ENCODE data around the gene ALLC. TPM values are rescaled to one million over a fixed set of nuclear protein-coding genes. Genes with fewer than 3 reads are reported as not detected.

Gene ALLC
- total and polyA plus RNA-seq, 7 experiments from 2014 or later, result not detected

DNA sequence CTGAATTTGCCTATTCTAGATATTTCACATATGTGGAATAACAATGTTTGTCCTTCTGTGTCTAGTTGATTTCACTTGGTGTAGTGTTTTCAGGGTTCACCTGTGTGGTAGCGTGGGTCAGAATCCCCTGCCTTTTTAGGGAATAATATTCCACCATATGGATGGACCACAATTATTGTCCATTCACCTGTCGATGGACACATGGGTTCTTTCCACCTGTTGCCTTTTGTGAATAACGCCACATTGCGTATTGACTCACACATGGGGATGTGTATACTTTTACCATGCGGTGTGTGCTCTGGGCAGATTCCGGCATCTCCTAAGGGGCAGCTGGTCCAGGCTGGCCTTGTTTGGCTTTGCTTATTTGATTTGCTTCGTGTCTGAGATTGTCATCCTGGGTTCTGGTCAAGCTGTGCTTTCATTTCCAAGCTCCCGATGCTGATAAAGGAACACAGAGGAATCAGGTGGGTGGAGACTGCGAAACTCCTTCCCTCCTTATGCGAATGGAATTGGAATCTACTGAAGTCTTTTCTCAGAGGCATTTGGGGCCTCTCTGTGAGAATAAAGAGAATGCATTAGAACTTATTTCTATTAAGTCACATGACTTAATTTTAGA, 18.9 kb upstream of the ALLC start:
- Histone ChIP-seq H3K36me3 (ENCODE audit: control insufficient read depth in 2 of 3, insufficient read depth in 3 of 3, low read length in 3 of 3) (no peaks in the 10 kb centered on the region), H3K27me3 (ENCODE audit: control insufficient read depth in 2 of 2, insufficient read depth in 2 of 2, low read length in 2 of 2) (no peaks in the 10 kb centered on the region), H3K4me1 (ENCODE audit: control insufficient read depth in 2 of 2, insufficient read depth in 2 of 2, low read length in 2 of 2) (no peaks in the 10 kb centered on the region), H3K27ac (ENCODE audit: low read depth, low read length) (no peak overlapping the region), H3K9me3 (ENCODE audit: control insufficient read depth in 2 of 3, low read length in 3 of 3) (no peaks in the 10 kb centered on the region), H3K4me3 (ENCODE audit: low read length) (no peak overlapping the region)
- Mint-ChIP-seq H3K27ac (no peak overlapping the region), H3K27me3 (peaks cover 0 to 10% (median 0%) of the 10 kb centered on the region in 5 donors), H3K4me1 (no peaks in the 10 kb centered on the region), H3K36me3 (no peaks in the 10 kb centered on the region), H3K9me3 (no peaks in the 10 kb centered on the region), H3K4me3 (no peak overlapping the region)
- intact Hi-C loops (cut with micrococcal nuclease), result no loop called here
- ATAC-seq (no peak), DNase-seq (peak in 1 of 9 donors; percentile 10)
- ChIA-PET POLR2A (no interaction called here), CTCF (no interaction called here)

DNA sequence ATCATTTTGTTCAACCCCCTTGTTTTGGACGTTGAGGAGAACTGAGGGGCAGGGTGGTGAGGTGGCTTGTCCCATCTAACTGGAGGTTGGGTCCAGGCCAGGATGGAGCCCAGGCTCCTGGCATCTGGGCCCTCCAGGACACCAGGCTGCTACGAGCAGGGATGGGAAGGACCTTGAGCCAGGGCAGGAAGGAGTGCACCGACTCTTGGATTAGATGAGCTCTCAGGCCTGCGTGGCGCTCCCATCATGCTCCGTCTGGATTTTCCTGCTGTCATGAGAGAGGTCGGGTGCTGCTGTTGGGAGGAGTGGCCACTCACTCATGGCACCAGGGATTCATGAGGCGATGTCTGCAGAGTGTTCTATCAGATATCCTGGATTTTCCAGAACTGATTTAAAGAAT, 18.3 kb upstream of the ALLC start:
- ATAC-seq (no peak), DNase-seq (no peak)
- no peaks in the 10 kb centered on the region for H3K36me3 Mint-ChIP-seq
- H3K27ac ChIP-seq (ENCODE audit: low read depth, low read length), result no peak overlapping the region
- no peaks in the 10 kb centered on the region for H3K9me3 ChIP-seq (ENCODE audit: control insufficient read depth in 2 of 3, low read length in 3 of 3)
- no peaks in the 10 kb centered on the region for H3K4me1 ChIP-seq (ENCODE audit: control insufficient read depth in 2 of 2, insufficient read depth in 2 of 2, low read length in 2 of 2)
- intact Hi-C loops (cut with micrococcal nuclease), result no loop called here
- no peaks in the 10 kb centered on the region for H3K9me3 Mint-ChIP-seq
- ChIA-PET CTCF (no interaction called here), POLR2A (no interaction called here)
- peaks cover 0 to 10% (median 0%) of the 10 kb centered on the region in 5 donors for H3K27me3 Mint-ChIP-seq
- no peaks in the 10 kb centered on the region for H3K36me3 ChIP-seq (ENCODE audit: control insufficient read depth in 2 of 3, insufficient read depth in 3 of 3, low read length in 3 of 3)
- no peaks in the 10 kb centered on the region for H3K4me1 Mint-ChIP-seq
- H3K4me3 Mint-ChIP-seq, result no peak overlapping the region
- no peak overlapping the region for H3K4me3 ChIP-seq (ENCODE audit: low read length)
- H3K27me3 ChIP-seq (ENCODE audit: control insufficient read depth in 2 of 2, insufficient read depth in 2 of 2, low read length in 2 of 2), result no peaks in the 10 kb centered on the region
- H3K27ac Mint-ChIP-seq, result no peak overlapping the region

DNA sequence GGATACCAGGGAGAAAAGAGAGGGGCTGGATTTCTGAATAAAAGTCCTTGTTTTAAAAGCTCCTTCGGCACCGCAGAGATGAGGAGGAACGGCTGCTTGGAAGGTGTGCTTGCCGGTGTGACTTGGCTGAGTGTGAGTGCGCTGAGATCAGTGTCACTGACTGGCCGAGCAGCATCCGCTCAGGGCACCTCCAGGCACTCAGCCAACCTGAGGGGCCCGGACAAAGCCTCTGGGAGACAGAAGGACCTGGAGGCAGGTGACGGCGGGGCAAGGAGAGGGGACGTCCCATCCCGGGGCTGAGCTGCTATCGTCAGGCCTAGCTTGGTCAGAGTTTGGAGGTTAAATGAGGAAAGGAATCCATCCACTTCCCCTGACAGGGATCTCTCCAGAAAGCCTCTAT, 16.8 kb upstream of the ALLC start:
- no peak overlapping the region for H3K27ac Mint-ChIP-seq
- H3K4me1 Mint-ChIP-seq, result no peaks in the 10 kb centered on the region
- POLR2A ChIA-PET, result no interaction called here

DNA sequence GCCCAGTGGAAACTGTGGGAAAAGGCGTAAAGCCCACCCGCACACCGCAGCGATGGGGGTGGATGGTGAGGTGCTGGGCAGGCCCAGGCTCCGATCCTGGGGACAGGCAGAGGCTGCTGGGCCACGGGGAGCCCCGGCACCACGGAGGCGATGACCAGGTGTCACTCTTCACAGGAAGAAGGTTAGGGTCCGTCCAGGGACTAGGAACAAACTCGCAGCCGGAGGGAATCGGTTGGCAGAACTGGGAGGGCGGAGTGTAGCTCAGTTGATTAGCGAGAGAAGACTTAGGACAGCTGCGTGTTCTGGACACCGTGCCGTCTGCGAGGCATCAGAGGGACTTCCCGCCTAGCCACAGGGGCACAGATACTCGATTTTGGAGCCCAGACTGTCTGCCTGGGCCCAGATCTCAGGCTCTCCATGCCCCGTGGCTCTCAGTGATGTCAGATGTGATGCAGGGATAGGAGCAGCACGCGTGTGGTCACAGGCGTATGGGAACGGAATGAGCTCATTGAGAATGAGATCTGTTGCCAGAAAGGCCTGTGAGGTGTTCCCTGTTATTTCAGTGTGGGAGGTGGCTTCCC, 16.1 kb upstream of the ALLC start:
- no peak overlapping the region for H3K27ac ChIP-seq (ENCODE audit: low read depth, low read length)
- Mint-ChIP-seq H3K27ac (no peak overlapping the region), H3K4me3 (no peak overlapping the region), H3K36me3 (no peaks in the 10 kb centered on the region), H3K4me1 (no peaks in the 10 kb centered on the region), H3K9me3 (no peaks in the 10 kb centered on the region), H3K27me3 (no peaks in the 10 kb centered on the region)
- intact Hi-C loops (cut with micrococcal nuclease), result no loop called here
- no peak for ATAC-seq
- no peak for DNase-seq
- no peak overlapping the region for H3K4me3 ChIP-seq (ENCODE audit: low read length)
- ChIA-PET POLR2A (no interaction called here), CTCF (interaction anchor here (0.8 to 1.1 kb wide), 2 partner anchors 9 to 10 kb away, joined by 3 read pairs; no protein-coding TSS in a partner anchor)
- H3K4me1 ChIP-seq (ENCODE audit: control insufficient read depth in 2 of 2, insufficient read depth in 2 of 2, low read length in 2 of 2), result no peaks in the 10 kb centered on the region
- no peaks in the 10 kb centered on the region for H3K9me3 ChIP-seq (ENCODE audit: control insufficient read depth in 2 of 3, low read length in 3 of 3)
- H3K27me3 ChIP-seq (ENCODE audit: control insufficient read depth in 2 of 2, insufficient read depth in 2 of 2, low read length in 2 of 2), result no peaks in the 10 kb centered on the region
- H3K36me3 ChIP-seq (ENCODE audit: control insufficient read depth in 2 of 3, insufficient read depth in 3 of 3, low read length in 3 of 3), result no peaks in the 10 kb centered on the region

More for the DNA sequence above, 16.8 kb upstream of the ALLC start:
- no peak overlapping the region for H3K4me3 ChIP-seq (ENCODE audit: low read length)
- Mint-ChIP-seq H3K9me3 (no peaks in the 10 kb centered on the region), H3K27me3 (peaks cover 0 to 3% (median 0%) of the 10 kb centered on the region in 5 donors), H3K36me3 (no peaks in the 10 kb centered on the region), H3K4me3 (no peak overlapping the region)
- intact Hi-C loops (cut with micrococcal nuclease), result no loop called here
- no peaks in the 10 kb centered on the region for H3K36me3 ChIP-seq (ENCODE audit: control insufficient read depth in 2 of 3, insufficient read depth in 3 of 3, low read length in 3 of 3)
- CTCF ChIA-PET, result interaction anchor here (1.1 kb wide), 1 partner anchor 10 kb away, joined by 3 read pairs; no protein-coding TSS in a partner anchor
- H3K9me3 ChIP-seq (ENCODE audit: control insufficient read depth in 2 of 3, low read length in 3 of 3), result no peaks in the 10 kb centered on the region
- no peaks in the 10 kb centered on the region for H3K4me1 ChIP-seq (ENCODE audit: control insufficient read depth in 2 of 2, insufficient read depth in 2 of 2, low read length in 2 of 2)
- DNase-seq (no peak), ATAC-seq (no peak)
- H3K27ac ChIP-seq (ENCODE audit: low read depth, low read length), result no peak overlapping the region
- no peaks in the 10 kb centered on the region for H3K27me3 ChIP-seq (ENCODE audit: control insufficient read depth in 2 of 2, insufficient read depth in 2 of 2, low read length in 2 of 2)

DNA sequence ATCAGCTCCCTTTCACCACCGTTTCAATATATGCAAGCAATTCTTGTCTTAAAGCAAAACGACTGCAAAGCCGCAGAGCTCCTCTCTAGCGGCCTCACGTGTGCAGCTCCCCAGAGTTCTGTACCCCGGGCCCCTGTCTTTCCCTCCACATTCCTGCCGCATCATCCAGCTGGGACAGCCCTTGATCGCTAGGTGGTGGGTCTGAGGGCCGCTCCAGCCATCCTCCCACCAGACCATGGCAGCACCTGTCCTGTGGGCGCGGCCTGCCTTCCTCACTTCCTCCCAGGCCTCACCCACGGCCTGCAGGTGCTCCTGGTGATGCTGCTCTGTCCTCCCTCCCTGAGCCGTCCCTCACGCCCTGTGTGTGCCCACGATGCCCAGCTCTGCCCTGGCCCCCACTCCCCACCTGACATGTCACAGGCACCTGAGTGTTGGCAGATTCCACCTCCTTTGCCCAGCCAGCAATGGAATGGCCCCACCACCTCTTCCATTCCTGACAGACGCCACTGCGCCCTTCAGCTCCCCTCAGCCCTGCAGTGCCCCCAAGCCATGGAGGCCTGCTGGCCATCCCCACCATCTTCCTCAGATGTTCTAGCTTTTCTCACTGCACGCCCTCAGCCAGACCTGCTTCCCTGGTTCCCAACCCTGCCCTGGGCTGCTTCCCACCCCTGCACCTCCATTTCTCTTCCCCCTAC, 15.3 kb upstream of the ALLC start:
- H3K4me1 ChIP-seq (ENCODE audit: control insufficient read depth in 2 of 2, insufficient read depth in 2 of 2, low read length in 2 of 2), result no peaks in the 10 kb centered on the region
- H3K4me3 ChIP-seq (ENCODE audit: low read length), result no peak overlapping the region
- intact Hi-C loops (cut with micrococcal nuclease), result no loop called here
- no peak for ATAC-seq
- Mint-ChIP-seq H3K27me3 (no peaks in the 10 kb centered on the region), H3K9me3 (no peaks in the 10 kb centered on the region), H3K27ac (peak overlapping the region in 1 of 9 donors; percentile 33), H3K36me3 (no peaks in the 10 kb centered on the region), H3K4me3 (no peak overlapping the region), H3K4me1 (no peaks in the 10 kb centered on the region)
- ChIA-PET POLR2A (no interaction called here), CTCF (interaction anchor here (0.8 kb wide), 1 partner anchor 9 kb away, joined by 3 read pairs; no protein-coding TSS in a partner anchor)
- no peak for DNase-seq
- H3K9me3 ChIP-seq (ENCODE audit: control insufficient read depth in 2 of 3, low read length in 3 of 3), result no peaks in the 10 kb centered on the region
- H3K27ac ChIP-seq (ENCODE audit: low read depth, low read length), result no peak overlapping the region
- no peaks in the 10 kb centered on the region for H3K27me3 ChIP-seq (ENCODE audit: control insufficient read depth in 2 of 2, insufficient read depth in 2 of 2, low read length in 2 of 2)
- H3K36me3 ChIP-seq (ENCODE audit: control insufficient read depth in 2 of 3, insufficient read depth in 3 of 3, low read length in 3 of 3), result no peaks in the 10 kb centered on the region

DNA sequence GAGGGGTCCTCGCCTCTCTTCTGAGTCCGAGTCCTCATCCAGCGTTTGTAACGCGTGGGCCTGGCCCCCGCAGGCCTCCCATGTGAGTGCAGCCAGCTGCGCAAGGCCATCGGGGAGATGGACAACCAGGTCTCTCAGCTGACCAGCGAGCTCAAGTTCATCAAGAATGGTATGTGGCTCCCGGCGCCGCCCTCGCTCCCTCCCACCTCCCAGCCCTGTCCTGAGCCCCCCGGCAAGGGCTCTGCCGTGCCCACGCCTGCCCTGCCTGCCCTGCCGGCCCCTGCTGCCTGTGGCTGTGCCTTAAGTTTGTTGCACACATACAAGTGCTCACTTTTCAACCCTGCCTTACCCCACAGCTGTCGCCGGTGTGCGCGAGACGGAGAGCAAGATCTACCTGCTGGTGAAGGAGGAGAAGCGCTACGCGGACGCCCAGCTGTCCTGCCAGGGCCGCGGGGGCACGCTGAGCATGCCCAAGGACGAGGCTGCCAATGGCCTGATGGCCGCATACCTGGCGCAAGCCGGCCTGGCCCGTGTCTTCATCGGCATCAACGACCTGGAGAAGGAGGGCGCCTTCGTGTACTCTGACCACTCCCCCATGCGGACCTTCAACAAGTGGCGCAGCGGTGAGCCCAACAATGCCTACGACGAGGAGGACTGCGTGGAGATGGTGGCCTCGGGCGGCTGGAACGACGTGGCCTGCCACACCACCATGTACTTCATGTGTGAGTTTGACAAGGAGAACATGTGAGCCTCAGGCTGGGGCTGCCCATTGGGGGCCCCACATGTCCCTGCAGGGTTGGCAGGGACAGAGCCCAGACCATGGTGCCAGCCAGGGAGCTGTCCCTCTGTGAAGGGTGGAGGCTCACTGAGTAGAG, 14.4 kb upstream of the ALLC start:
- no peak for ATAC-seq
- Histone ChIP-seq H3K27me3 (ENCODE audit: control insufficient read depth in 2 of 2, insufficient read depth in 2 of 2, low read length in 2 of 2) (no peaks in the 10 kb centered on the region), H3K27ac (ENCODE audit: low read depth, low read length) (no peak overlapping the region), H3K4me3 (ENCODE audit: low read length) (no peak overlapping the region), H3K4me1 (ENCODE audit: control insufficient read depth in 2 of 2, insufficient read depth in 2 of 2, low read length in 2 of 2) (no peaks in the 10 kb centered on the region), H3K9me3 (ENCODE audit: control insufficient read depth in 2 of 3, low read length in 3 of 3) (no peaks in the 10 kb centered on the region), H3K36me3 (ENCODE audit: control insufficient read depth in 2 of 3, insufficient read depth in 3 of 3, low read length in 3 of 3) (no peaks in the 10 kb centered on the region)
- Mint-ChIP-seq H3K27me3 (no peaks in the 10 kb centered on the region), H3K36me3 (no peaks in the 10 kb centered on the region), H3K4me3 (no peak overlapping the region), H3K27ac (no peak overlapping the region), H3K9me3 (no peaks in the 10 kb centered on the region), H3K4me1 (no peaks in the 10 kb centered on the region)
- DNase-seq, result no peak
- POLR2A ChIA-PET, result no interaction called here
- intact Hi-C loops (cut with micrococcal nuclease), result no loop called here
- CTCF ChIA-PET, result no interaction called here

Measured in naive thymus-derived CD4-positive, alpha-beta T cell (primary cell).